HG03460 (cell line): Measurements from ENCODE around the gene PRF1.
"Not testable (repeated sequence)": the region's sequence is repeated elsewhere in the genome, so short reads cannot be mapped to it uniquely, and the experiment has no call there.

Source experiments
- ATAC-seq: cut with Tn5 transposase; IDR thresholded peaks from one replicate; pipeline ENCODE4 v1.9.1; 2021; ENCODE audit not compliant: unreplicated experiment

PRF1 gene

DNA sequence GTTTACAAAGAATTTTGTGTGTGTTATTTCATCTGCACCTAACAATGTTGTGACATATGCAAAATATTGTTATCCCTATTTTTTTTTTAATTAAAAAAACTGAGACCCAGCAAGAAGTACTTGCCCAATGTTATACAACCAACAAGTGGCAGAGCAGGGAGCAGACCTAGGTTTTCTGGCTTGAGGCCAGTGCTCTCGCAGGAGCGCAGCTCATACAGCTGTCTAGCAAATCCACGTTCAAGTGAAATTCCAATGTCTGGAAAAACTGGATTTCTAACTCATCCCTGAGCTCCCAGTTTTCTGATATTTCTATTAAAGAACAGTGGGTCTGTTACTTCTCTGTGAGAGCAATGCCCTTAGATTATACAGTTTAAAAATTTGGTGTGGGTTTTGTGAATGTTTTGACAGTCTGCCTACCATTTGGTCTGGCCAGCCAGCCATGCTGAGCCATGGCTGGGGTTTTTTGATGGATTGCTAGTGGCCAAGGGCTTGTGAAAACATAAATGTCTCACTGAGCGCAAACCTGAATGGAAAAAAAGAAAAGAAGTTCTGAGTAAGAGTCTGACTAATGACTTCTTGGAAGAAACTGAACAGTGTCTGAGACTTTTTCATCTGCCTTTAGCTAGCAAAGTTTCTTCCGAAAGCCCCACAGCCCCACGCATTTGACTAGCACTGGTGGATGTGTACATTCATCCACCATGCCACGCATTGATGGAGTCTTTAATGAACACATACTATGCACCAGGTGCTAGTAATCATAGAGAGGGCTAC lies 15.4 kb upstream of the PRF1 start:
- ATAC-seq = no peak

DNA sequence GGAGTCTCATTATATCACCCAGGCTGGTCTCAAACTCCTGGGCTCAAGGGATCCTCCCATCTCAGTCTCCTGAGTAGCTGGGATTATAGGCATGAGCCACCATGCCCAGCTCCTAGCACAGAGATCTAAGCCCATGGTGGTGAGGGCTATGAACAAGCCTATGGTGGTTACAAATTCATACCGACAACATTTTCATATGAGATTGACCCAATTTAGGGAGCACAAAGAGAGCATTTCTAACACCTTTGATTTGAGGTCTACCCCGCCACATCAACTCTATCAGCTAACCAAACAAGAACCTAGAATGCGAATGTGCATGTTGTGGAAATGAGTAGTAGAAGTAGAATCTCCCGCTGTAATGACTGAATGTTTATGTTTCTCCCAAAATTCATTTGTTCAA lies 14.2 kb upstream of the PRF1 start:
- no peak for ATAC-seq

DNA sequence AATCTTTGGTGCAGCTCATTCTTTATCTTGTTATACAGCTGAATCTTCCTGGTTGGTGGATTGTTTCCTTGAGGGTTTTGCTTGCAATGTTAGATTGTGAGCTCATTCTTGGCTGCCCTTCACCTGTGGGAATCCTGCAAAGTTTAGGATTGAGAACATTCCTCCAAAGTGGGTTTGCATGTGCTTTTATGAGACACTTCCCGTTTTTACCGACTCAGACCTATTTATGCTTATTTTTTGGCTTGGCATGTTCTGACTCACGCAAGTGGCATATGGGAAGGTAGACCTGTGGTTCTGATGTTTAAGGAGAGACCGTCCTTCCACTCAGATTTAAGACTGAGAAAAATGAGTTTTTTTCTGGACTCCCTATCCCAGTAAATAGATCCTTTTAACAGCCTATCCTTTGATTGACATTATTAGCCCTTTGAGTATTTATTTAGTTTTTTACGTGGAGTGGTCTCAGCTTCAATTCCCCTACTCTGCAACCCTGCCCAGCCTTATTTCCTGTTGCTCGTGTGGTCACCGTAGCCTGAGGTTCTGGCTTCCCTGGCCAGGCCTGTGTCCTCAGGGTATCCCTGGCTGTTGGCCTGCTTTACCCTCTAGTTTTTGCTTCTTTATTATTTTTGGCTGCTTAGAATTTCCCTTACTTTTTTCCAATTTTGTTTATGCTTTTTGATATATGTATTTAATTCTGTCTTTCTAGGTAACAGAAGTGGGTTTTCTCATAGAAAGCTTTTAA lies 13.4 kb upstream of the PRF1 start:
- ATAC-seq = no peak

DNA sequence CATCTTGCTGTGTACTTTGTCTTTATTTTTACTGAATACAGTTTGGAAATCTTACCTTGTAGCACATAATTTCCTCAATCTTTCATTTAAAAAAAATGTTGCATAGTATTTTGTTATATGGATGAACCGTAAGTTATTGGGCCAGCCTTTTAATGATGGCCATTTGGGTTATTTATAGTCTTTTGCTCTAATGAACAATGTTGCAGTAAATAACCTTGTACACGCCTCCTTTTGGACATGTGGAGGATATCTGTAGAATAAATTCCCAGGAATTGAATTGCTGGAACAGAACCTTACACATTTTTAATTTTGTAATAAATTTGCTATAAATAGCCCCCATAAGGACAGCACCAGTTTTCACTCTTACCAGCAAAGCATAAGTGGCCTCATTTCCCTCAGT lies 12.7 kb upstream of the PRF1 start:
- no peak for ATAC-seq

DNA sequence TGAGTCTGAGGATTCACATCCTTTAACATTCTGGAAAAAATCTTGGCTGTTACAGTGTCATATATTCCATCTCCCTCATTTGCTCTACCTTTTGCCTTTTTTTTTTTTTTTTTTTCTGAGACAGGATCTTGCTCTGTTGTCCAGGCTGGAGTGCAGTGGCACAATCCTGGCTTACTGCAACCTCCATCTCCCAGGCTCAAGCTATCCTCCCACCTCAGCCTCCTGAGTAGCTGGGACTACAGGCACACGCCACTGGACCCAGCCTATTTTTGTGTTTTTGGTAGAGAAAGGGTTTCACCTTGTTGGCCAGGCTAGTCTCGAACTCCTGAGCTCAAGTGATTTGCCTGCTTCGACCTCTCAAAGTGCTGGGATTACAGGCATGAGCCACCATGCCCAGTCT lies 11.8 kb upstream of the PRF1 start:
- ATAC-seq = not testable (repeated sequence)

DNA sequence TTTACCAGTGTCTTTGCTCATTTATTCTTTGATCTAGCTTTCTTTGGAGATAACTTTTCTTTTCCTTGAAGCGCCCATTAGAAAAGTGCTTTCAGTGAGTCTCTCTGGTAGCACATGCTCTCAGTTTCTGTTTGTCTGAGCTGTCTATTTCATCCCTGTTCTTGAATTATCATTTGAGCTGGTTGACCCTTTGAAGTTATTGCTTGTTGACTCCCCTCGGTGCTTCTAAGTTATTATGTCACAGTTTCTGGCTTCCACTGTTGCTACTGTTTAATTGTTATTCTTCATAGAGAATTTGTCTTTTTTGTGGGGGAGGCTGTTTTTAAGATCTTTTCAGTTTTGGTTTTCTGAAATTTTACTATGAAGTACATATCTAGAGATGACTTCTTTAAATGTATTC lies 11.4 kb upstream of the PRF1 start:
- ATAC-seq = no peak

DNA sequence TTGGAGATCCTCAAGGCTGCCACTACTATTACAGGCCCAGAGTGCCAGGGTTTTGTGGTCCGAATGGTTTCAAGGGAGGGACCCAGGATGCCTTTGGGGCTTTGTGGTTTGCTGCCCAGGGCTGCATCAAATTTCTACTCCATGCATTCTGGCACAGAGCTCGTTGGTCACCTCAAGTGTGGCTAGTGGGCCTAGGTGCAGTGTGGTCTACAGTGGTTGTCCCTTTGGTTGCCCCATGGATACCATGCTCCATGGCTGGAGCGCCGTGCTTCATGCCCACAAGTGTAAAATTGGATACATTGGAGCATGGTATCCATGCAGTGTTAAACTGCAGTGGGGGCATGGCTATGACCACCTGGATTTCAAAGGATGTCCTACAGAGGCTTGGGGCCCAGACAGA lies 5.4 kb upstream of the PRF1 start:
- ATAC-seq = no peak

DNA sequence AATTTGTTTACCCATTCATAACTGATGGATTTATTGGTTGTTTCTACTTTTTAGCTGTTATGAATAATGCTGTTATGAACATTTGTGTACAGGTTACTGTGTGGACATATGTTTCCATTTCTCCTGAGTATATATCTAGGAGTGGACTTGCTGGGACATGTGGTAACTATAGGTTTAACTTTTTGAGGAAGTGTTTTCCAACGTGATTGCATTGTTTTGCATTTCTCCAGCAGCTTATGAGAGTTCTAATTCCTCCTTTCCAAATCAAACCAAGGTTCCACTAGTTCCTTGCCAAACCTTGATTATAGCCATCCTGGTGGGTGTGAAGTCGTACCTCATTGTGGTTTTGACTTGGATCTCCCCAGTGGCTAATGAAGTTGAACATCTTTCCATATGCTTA lies 2.6 kb upstream of the PRF1 start:
- ATAC-seq = no peak

DNA sequence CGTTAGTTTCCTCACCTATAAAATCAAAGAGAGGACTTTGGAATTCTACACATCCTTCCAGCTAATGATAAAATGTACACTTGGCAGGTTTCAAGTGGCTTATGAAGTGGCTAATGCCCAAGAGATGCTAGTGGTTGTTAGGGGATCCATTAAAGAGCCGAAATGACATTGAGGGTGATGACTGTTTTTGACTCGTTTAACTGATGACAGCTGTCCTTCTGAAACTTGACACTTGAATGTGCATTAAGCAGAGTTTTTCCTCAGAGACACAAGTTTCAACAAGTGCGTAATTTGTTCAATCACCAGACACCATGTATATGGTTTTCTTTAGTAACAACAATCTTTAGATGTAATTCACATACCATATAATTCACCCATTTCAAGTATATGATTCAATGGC lies 1.6 kb upstream of the PRF1 start:
- no peak for ATAC-seq

DNA sequence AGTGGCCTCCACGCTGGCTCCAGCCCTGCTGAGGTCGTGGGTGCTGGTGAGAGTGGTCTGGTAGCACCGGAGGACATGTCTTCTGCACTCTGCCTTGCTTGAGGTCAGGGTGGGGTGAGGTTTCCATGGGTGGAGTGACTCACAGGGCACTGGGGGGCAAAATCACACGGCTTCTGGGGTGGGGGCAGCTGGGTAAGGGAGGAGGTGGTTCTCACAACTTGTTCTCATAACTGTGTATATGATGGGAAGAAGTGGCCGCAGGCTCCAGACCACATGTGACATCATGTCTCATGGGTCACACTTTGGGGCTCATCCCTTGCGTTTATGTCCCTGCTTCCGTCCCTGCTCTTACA lies 884 bp upstream of the PRF1 start:
- no peak for ATAC-seq

DNA sequence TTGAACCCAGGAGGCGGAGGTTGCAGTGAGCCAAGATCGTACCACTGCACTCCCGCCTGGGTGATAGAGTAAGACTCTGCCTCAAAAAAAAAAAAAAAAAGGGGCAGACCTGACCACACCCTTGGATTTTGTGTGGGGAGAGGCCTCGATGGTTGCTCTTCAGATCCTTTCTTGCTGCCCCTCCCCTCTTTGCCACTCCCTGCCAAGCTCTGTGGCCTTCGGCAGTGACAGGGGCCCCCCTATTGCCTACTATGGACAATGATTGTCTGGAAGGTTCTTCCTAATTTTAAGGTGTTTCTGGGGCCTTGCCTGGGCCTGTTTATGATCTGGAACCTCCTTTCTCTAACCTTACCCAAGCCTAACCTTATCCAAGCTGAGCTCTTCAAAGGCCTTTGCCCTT lies 795 bp downstream of the PRF1 start:
- no peak for ATAC-seq

DNA sequence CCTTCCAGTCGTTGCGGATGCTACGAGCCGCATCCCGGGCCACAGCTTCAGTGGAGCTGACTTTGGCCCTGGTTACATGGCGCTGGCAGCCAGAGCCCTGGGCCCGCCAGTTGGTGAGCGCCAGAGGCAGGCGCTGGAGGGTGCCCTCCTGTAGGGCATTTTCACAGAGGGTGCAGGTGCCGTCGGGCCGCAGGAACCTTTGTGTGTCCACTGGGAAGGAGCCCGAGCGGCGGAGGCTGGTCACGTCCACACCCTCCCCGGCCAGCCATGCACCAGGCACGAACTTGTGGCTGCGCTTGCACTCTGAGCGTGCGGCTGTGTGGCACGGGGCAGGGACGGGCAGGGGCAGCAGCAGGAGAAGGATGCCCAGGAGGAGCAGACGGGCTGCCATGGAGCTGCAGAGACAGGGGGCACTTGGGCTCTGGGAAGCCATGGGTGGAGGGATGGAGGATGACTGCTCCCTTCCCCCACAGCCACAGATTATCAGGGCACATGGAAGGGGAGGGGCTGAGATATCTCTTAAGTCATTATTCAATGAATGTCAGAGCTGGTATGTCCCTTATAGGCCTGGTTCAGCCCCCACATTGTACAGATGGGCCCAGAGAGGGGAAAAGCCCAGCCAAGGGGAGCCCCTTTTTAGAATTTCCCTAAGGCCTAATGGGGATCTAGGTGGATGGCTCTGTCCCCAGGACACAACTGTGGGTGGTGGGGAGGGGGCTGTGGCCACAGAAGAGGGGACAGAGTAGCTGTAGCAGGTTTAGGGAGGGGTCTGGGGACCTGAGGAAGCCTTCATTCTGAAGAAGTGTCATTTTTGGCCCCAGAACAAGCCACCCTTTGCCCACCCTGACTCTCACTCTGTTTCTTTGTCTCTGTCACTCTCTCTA lies 1.8 kb downstream of the PRF1 start:
- no peak for ATAC-seq

DNA sequence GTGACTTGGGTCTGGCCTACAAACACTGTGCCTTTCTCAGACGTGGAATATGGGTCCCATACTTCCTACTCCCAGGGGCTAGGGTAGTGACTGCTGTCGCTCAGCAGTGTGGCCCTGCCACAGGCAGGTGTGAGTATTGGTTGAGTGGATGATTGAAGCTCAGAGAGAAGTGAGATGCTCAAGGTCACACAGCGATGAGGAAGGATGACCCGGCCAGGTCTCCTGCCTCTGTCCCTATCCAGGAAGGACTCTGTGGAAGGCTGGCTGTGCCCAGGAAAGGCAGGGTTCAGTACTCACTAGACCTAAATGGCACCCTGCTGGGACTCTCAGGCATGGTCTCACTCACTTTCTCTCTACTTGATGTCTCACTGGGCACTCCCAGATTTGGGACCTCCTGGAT lies 2.8 kb downstream of the PRF1 start:
- ATAC-seq = no peak

DNA sequence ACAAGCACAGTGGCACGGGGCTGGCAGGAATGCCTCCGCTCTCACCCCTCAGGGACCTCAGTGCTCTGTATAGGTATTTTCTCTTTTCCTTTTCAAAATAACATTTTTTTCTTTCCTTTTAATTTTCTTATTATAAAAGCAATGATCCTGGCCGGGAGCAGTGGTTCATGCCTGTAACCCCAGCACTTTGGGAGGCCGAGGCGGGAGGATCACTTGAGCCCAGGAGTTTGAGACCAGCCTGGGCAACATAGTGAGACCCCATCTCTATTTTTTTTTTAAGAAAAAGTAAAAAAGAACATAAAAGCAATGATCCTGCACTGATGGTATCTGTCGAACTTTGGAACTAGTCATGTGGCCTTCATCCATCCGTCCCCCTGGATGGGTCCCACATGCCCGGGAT lies 3.2 kb downstream of the PRF1 start:
- ATAC-seq = no peak

DNA sequence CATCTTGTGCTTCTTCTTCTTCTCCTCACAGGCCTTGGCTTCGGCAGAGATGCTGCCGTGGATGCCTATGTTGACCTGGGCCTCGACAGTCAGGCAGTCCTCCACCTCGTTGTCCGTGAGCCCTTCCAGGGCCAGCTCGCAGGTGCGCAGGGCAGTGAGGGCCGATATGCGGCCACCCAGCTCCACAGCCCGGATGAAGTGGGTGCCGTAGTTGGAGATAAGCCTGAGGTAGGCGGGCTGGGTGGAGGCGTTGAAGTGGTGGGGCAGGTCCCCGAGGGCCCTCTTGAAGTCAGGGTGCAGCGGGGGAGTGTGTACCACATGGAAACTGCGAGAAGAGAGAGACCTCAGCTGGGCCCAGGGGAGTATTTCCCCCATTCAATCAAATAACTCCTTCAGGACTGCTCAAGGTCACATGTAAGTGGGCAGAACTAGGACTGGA lies 3.7 kb downstream of the PRF1 start:
- no peak for ATAC-seq

DNA sequence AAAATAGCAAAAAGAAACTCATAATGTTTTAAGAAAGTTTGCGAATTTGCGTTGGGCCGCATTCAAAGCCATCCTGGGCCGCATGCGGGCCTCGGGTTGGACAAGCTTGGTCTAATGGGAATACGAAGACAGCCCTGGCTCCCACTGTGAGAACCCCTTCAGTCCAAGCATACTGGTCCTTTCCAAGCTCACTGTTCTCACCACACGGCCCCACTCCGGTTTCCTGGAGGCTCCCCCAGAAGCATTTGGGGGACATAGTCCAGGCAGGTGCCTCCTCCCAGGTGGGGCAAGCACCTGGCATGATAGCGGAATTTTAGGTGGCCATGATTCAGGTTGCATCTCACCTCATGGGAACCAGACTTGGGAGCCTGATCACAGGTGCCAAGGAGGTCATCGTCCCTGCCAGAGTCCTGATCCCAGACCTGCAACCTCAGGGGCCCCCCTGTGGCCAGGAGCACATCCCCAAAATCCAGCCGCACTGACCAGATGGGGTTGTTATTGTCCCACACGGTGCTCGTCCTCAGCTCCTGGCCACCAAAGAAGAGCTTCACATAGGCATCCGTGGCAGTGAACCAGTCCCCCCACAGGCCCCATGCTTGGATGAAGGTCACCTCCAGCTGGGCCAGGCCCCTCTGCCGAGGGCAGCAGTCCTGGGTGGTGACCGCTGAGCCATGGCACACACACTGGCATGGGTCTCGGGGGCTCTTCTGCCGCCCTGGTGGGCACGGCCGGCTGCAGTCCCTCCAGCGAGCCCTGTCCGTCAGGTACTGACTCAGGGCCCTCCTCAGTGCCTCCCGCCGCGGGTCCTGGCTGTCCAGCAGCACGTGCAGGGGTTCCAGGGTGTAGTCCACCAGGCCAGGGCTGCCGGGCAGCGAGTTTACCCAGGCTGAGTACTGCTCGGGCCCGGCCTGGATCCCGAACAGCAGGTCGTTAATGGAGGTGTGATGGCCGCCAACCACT lies 4.4 kb downstream of the PRF1 start:
- no peak for ATAC-seq

DNA sequence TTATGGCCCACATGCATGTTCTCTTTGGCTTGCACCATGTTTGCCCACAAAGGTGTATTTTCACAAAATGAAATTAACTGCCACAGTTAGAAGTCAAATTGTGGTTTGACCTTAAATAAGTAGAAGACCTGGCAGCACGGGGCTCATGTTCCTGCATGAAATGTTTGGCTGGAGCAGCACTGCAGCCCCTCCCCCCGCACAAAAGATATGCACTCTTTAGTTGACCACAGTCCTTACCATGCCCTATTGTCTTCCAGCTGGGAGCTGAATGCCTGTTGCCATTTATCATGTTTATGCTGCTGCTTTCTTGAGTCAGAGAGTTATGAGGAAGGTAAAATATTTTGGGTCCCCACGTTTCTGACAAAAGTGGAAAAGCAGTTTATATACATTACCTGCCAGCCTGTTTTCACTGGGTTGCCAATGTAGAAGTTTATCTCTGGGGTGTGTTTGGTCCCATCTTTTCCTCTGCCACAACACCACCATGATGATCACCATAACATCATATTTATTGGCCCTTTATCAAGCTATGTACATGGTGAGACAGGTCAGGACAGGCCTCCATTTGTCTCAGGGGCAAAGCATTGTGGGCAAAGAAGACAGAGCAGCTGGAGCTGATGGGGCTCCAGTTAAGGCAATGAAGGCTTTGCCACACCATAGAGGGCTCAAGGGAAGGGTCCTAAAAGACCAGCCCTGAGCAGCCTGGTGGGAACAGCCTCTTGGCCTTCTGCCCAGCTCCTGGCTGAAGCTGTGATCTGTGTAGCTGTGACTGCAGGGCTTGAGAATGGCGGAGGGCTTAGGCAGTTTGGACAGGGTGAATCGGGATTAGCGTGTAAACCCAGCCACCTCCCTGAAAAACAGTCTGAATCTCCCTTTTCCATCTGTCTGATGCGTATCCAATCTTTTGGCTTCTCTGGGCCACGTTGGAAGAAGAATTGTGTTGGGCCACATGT lies 5.4 kb downstream of the PRF1 start:
- ATAC-seq = no peak

DNA sequence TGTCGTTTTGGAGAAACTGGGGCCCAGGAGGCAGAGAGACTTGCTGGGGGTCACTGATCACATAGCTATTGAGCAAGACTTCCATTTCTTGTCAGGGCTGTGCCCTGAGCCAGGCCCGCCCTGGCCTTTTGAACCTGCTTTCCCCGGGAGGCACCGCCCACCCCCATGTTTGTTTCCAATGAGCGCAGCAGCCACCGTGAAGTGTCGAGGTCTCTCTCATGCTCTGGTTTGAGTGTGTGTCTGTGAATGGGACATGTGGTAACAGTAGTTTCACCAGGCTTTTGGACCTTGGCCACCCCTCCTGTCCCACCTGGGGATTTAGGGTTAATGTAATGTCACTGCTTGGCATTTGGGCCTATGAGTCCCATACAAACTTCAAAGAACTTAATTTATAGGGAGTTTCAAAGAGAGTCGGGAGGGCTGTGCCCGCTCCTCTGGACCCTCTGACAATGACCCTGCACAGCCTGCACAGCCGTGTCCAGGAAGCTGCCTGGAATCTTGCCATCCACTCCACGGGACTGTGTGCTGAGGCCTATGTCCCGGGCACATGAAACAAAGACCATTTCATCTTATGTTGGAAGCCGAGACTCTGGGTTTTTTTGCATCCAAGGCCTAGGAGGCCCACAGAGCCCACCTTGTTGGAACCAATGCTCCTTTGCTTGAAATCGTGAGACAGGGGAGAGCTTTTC lies 6.3 kb downstream of the PRF1 start:
- ATAC-seq = no peak

DNA sequence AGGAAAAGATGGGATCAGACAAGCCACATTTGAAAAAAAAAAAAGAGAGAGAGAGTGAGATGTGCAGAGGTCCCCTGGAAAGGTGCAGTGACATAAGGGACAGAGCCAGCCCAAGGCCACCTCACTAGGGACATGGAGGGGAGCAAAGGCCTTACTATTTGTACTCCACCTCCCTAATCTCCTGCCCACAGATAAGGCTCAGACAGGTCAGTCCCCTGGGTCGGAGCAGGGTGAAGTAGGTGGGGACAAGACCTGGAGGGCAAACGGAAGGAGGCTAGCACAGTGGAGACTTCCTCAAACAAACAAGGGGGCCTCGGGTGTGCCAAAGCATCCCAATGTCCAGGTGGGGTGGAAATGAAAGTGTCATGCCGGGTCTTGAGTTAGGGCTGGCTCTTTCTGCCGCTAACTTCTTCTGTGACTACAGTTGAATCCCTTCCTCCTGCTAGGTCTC lies 7.0 kb downstream of the PRF1 start:
- ATAC-seq = no peak
